Astrocyte of the hippocampus (primary cell): ENCODE data around the gene CADPS2.
"Not testable (repeated sequence)": the region's sequence is repeated elsewhere in the genome, so short reads cannot be mapped to it uniquely, and the experiment has no call there.

Experiments used
- DNase-seq: peaks from one replicate; pipeline ENCODE4 v3.0.0; 2011; ENCODE audit warnings: low read depth, low spot score

CADPS2 gene

GRCh38 chr7:122850528-122850927 is 35.7 kb downstream of the CADPS2 start:
- DNase-seq, result no peak

GRCh38 chr7:122849957-122850328 is 36.3 kb downstream of the CADPS2 start:
- DNase-seq, result no peak

GRCh38 chr7:122849322-122849956 is 36.8 kb downstream of the CADPS2 start:
- no peak for DNase-seq

- no peak for DNase-seq
Measured at GRCh38 chr7:122847871-122848473, 38.3 kb downstream of the CADPS2 start.

GRCh38 chr7:122846591-122846990 is 39.7 kb downstream of the CADPS2 start:
- no peak for DNase-seq

- DNase-seq, result no peak
Measured at GRCh38 chr7:122845286-122845685, 41.0 kb downstream of the CADPS2 start.

GRCh38 chr7:122844191-122844988 is 41.9 kb downstream of the CADPS2 start:
- no peak for DNase-seq

GRCh38 chr7:122842971-122843370 is 43.3 kb downstream of the CADPS2 start:
- no peak for DNase-seq

- not testable (repeated sequence) for DNase-seq
Measured at GRCh38 chr7:122836286-122836685, 50.0 kb downstream of the CADPS2 start.

GRCh38 chr7:122834571-122834942 is 51.7 kb downstream of the CADPS2 start:
- not testable (repeated sequence) for DNase-seq

GRCh38 chr7:122833888-122834570 is 52.2 kb downstream of the CADPS2 start:
- DNase-seq, result no peak

- DNase-seq, result no peak
Measured at GRCh38 chr7:122831436-122831835, 54.8 kb downstream of the CADPS2 start.

- DNase-seq, result no peak
Measured at GRCh38 chr7:122829962-122830361, 56.3 kb downstream of the CADPS2 start.

GRCh38 chr7:122827763-122828162 is 58.5 kb downstream of the CADPS2 start:
- DNase-seq, result no peak

GRCh38 chr7:122813845-122814244 is 72.4 kb downstream of the CADPS2 start:
- no peak for DNase-seq

GRCh38 chr7:122803851-122804250 is 82.4 kb downstream of the CADPS2 start:
- no peak for DNase-seq

- peak; percentile 57 for DNase-seq
Measured at GRCh38 chr7:122803323-122803722, 82.9 kb downstream of the CADPS2 start.

GRCh38 chr7:122802301-122802751 is 83.9 kb downstream of the CADPS2 start:
- DNase-seq, result no peak

- DNase-seq, result no peak
Measured at GRCh38 chr7:122791959-122792545, 94.2 kb downstream of the CADPS2 start.

- DNase-seq, result no peak
Measured at GRCh38 chr7:122790591-122790990, 95.7 kb downstream of the CADPS2 start.

- no peak for DNase-seq
Measured at GRCh38 chr7:122790132-122790531, 96.1 kb downstream of the CADPS2 start.

- no peak for DNase-seq
Measured at GRCh38 chr7:122789156-122789555, 97.1 kb downstream of the CADPS2 start.
